Eye (tissue), 1 donor: ENCODE results near the gene EXOC7.
"Not testable (repeated sequence)": the region's sequence is repeated elsewhere in the genome, so short reads cannot be mapped to it uniquely, and the experiment has no call there.

Source experiments
- DNase-seq: peaks from one replicate; pipeline ENCODE4 v3.0.0-alpha.2; 2015

EXOC7 gene

GRCh38 chr17:76074390-76075363 lies 28.9 kb downstream of the EXOC7 start, which contains the start of gene GALR2:
TSS of gene GALR2 (plus strand) at chr17:76074781. CDS start at chr17:76074884, 103 bp downstream.
- peak; percentile 56 for DNase-seq

- DNase-seq = peak; percentile 95
Observed at GRCh38 chr17:76072148-76072858, 31.3 kb downstream of the EXOC7 start, which contains the start of gene SRP68. TSS of gene SRP68 (minus strand) at chr17:76072517. CDS start at chr17:76072491, 26 bp downstream.

GRCh38 chr17:76071531-76072147 lies 31.9 kb downstream of the EXOC7 start:
- no peak for DNase-seq

- no peak for DNase-seq
Observed at GRCh38 chr17:76065775-76066174, 37.8 kb downstream of the EXOC7 start.

GRCh38 chr17:76063875-76064546 lies 39.6 kb downstream of the EXOC7 start:
- DNase-seq = no peak

GRCh38 chr17:76058264-76058663 lies 45.3 kb downstream of the EXOC7 start:
- DNase-seq = not testable (repeated sequence)

- no peak for DNase-seq
Observed at GRCh38 chr17:76056882-76057281, 46.7 kb downstream of the EXOC7 start.

- DNase-seq = no peak
Observed at GRCh38 chr17:76054112-76054476, 49.5 kb downstream of the EXOC7 start.

GRCh38 chr17:76053246-76054111 lies 50.1 kb downstream of the EXOC7 start:
- no peak for DNase-seq

- DNase-seq = no peak
Observed at GRCh38 chr17:76051561-76051960, 52.0 kb downstream of the EXOC7 start.

GRCh38 chr17:76050538-76051467 lies 52.8 kb downstream of the EXOC7 start:
- DNase-seq = peak; percentile 61

GRCh38 chr17:76049836-76050537 lies 53.6 kb downstream of the EXOC7 start:
- DNase-seq = peak; percentile 63

GRCh38 chr17:76049239-76049638 lies 54.3 kb downstream of the EXOC7 start:
- DNase-seq = no peak

GRCh38 chr17:76048711-76049110 lies 54.9 kb downstream of the EXOC7 start:
- no peak for DNase-seq

GRCh38 chr17:76048025-76048605 lies 55.5 kb downstream of the EXOC7 start:
- DNase-seq = no peak

GRCh38 chr17:76046064-76046463 lies 57.5 kb downstream of the EXOC7 start:
- peak; percentile 69 for DNase-seq

- not testable (repeated sequence) for DNase-seq
Observed at GRCh38 chr17:76044475-76045007, 59.0 kb downstream of the EXOC7 start.

- not testable (repeated sequence) for DNase-seq
Observed at GRCh38 chr17:76042868-76043267, 60.7 kb downstream of the EXOC7 start.

GRCh38 chr17:76040376-76040775 lies 63.2 kb downstream of the EXOC7 start:
- no peak for DNase-seq
